Smooth muscle cell of the umbilical artery (primary cell): ENCODE data around the gene UBA6. TPM values are rescaled to one million over a fixed set of nuclear protein-coding genes. Genes with fewer than 3 reads are reported as not detected.

Experiments used
- total RNA-seq: library from RNA; depleted of rRNA; stranded (reverse); fragments of >200 nt; gene quantifications from 2 replicates; pipeline ENCODE4 v1.2.3, GENCODE V29; 2014

The UBA6 gene
- 311 and 532 TPM in 2 replicates for total RNA-seq

GRCh38 chr4:67700738-67701516, at the start of gene UBA6:
UBA6 (minus strand) TSS chr4:67701155; CDS start chr4:67701119, 36 bp downstream.

Other genes starting within 250 kb of the UBA6 start
- 5.3 and 11.9 TPM in 2 replicates for gene CENPC, start 155.7 kb downstream of the UBA6 start, total RNA-seq
- not detected in 2 replicates for gene STAP1, start 142.4 kb downstream of the UBA6 start, total RNA-seq
- not detected in 2 replicates for gene GNRHR, start 53.2 kb upstream of the UBA6 start, total RNA-seq
- not detected in 2 replicates for gene TMPRSS11D, start 182.8 kb upstream of the UBA6 start, total RNA-seq